HG03064 (cell line): Measurements from ENCODE around the gene H1-8.

Source experiments
- ATAC-seq: cut with Tn5 transposase; IDR thresholded peaks from one replicate; pipeline ENCODE4 v1.9.1; 2021; ENCODE audit warnings: low read depth; ENCODE audit not compliant: unreplicated experiment

The H1-8 gene

GRCh38 chr3:129567939-129568338 lies 25.0 kb downstream of the H1-8 start:
- no peak for ATAC-seq

GRCh38 chr3:129569856-129570255 lies 26.9 kb downstream of the H1-8 start:
- ATAC-seq = no peak

GRCh38 chr3:129571605-129572547 lies 28.9 kb downstream of the H1-8 start:
- no peak for ATAC-seq

- ATAC-seq = no peak
Observed at GRCh38 chr3:129572603-129573002, 29.6 kb downstream of the H1-8 start.

GRCh38 chr3:129573493-129573892 lies 30.5 kb downstream of the H1-8 start:
- ATAC-seq = no peak

- ATAC-seq = no peak
Observed at GRCh38 chr3:129574206-129574605, 31.2 kb downstream of the H1-8 start.

- no peak for ATAC-seq
Observed at GRCh38 chr3:129575233-129575996, 32.4 kb downstream of the H1-8 start.

GRCh38 chr3:129575997-129576384 lies 33.0 kb downstream of the H1-8 start:
- ATAC-seq = no peak

GRCh38 chr3:129576514-129577352 lies 33.8 kb downstream of the H1-8 start:
- no peak for ATAC-seq

GRCh38 chr3:129577366-129577765 lies 34.4 kb downstream of the H1-8 start:
- ATAC-seq = no peak

GRCh38 chr3:129577925-129578786 lies 35.2 kb downstream of the H1-8 start:
- ATAC-seq = no peak

- no peak for ATAC-seq
Observed at GRCh38 chr3:129579991-129580390, 37.0 kb downstream of the H1-8 start.

- no peak for ATAC-seq
Observed at GRCh38 chr3:129581623-129582022, 38.6 kb downstream of the H1-8 start.

GRCh38 chr3:129582799-129583198 lies 39.8 kb downstream of the H1-8 start:
- ATAC-seq = no peak

GRCh38 chr3:129583289-129583688 lies 40.3 kb downstream of the H1-8 start:
- no peak for ATAC-seq

GRCh38 chr3:129584631-129585030 lies 41.7 kb downstream of the H1-8 start:
- ATAC-seq = no peak

GRCh38 chr3:129585949-129586657 lies 43.1 kb downstream of the H1-8 start:
- no peak for ATAC-seq

GRCh38 chr3:129586746-129587430 lies 43.9 kb downstream of the H1-8 start:
- no peak for ATAC-seq
